ENCODE data around the gene S1PR3.

DNA sequence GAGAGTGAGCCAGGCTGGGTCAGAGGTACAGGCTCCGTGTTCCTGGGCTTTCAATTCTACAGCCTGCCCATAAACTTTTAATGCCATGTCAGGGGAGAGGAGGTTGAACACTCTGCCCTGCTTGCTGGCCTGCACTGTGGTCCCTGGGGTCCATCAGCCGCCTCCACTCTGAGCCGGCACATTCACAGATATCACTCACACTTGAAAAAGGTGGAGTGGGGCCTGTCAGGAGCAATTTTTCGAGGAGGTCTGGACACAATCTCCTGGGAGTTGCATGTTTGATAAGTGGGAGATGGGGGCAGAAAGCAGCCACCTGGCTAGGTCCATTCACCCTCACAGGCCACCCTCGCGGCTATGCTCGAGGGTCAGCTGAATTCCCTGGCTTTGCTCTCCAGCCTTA, 22.9 kb downstream of the S1PR3 start:
- TF ChIP-seq, protein P1, sequence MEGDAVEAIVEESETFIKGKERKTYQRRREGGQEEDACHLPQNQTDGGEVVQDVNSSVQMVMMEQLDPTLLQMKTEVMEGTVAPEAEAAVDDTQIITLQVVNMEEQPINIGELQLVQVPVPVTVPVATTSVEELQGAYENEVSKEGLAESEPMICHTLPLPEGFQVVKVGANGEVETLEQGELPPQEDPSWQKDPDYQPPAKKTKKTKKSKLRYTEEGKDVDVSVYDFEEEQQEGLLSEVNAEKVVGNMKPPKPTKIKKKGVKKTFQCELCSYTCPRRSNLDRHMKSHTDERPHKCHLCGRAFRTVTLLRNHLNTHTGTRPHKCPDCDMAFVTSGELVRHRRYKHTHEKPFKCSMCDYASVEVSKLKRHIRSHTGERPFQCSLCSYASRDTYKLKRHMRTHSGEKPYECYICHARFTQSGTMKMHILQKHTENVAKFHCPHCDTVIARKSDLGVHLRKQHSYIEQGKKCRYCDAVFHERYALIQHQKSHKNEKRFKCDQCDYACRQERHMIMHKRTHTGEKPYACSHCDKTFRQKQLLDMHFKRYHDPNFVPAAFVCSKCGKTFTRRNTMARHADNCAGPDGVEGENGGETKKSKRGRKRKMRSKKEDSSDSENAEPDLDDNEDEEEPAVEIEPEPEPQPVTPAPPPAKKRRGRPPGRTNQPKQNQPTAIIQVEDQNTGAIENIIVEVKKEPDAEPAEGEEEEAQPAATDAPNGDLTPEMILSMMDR (IDR thresholded peaks at IDR 0.05): no peak
- no peak for TF ChIP-seq POLR2A (IDR thresholded peaks at IDR 0.05)

Measured in Peyer's patch (tissue), 4 donors.